Osteocyte (in vitro differentiated cells): ENCODE data around the gene TSPEAR. TPM values are rescaled to one million over a fixed set of nuclear protein-coding genes. Genes with fewer than 3 reads are reported as not detected.

ENCODE experiments used
- DNase-seq: peaks from one replicate; pipeline ENCODE4 v3.0.0; 2021; ENCODE audit warnings: mixed read lengths; ENCODE audit not compliant: unreplicated experiment; ENCODE audit errors: extremely low spot score
- H3K27ac Mint-ChIP-seq: one replicate; pipeline ENCODE4 v1.8.0; 2021; ENCODE audit warnings: mild to moderate bottlenecking, mixed read lengths; ENCODE audit not compliant: unreplicated experiment
- H3K27me3 Mint-ChIP-seq: one replicate; pipeline ENCODE4 v1.8.0; 2021; ENCODE audit warnings: mixed read lengths; ENCODE audit not compliant: unreplicated experiment
- H3K36me3 Mint-ChIP-seq: one replicate; pipeline ENCODE4 v1.8.0; 2021; ENCODE audit warnings: mixed read lengths; ENCODE audit not compliant: unreplicated experiment
- H3K4me1 Mint-ChIP-seq: one replicate; pipeline ENCODE4 v1.8.0; 2021; ENCODE audit warnings: mixed read lengths; ENCODE audit not compliant: unreplicated experiment
- H3K4me3 Mint-ChIP-seq: one replicate; pipeline ENCODE4 v1.8.0; 2021; ENCODE audit warnings: mild to moderate bottlenecking, moderate library complexity, mixed read lengths; ENCODE audit not compliant: unreplicated experiment
- H3K9me3 Mint-ChIP-seq: one replicate; pipeline ENCODE4 v1.8.0; 2021; ENCODE audit warnings: mixed read lengths; ENCODE audit not compliant: unreplicated experiment
- CTCF ChIP-seq: fragments of 200-600 bp; sonication (generic); IDR thresholded peaks from 2 replicates; pipeline ENCODE4 v1.5.0; 2021; ENCODE audit warnings: antibody characterized with exemption, mild to moderate bottlenecking, moderate library complexity
- total RNA-seq: library from RNA; stranded (reverse); gene quantifications from 2 replicates; pipeline ENCODE4 v1.2.1, GENCODE V29; 2021

The TSPEAR gene
- total RNA-seq, 1 donor from 2014 or later = not detected

GRCh38 chr21:44494418-44494817 is 217.0 kb downstream of the TSPEAR start:
- Mint-ChIP-seq H3K36me3 (peaks cover 3% of the 10 kb centered on the region), H3K9me3 (peaks cover 14% of the 10 kb centered on the region), H3K27me3 (peaks cover 15% of the 10 kb centered on the region), H3K27ac (no peak overlapping the region), H3K4me1 (no peaks in the 10 kb centered on the region), H3K4me3 (no peak overlapping the region)
- no peak for DNase-seq
- TF ChIP-seq CTCF = no peak

DNA sequence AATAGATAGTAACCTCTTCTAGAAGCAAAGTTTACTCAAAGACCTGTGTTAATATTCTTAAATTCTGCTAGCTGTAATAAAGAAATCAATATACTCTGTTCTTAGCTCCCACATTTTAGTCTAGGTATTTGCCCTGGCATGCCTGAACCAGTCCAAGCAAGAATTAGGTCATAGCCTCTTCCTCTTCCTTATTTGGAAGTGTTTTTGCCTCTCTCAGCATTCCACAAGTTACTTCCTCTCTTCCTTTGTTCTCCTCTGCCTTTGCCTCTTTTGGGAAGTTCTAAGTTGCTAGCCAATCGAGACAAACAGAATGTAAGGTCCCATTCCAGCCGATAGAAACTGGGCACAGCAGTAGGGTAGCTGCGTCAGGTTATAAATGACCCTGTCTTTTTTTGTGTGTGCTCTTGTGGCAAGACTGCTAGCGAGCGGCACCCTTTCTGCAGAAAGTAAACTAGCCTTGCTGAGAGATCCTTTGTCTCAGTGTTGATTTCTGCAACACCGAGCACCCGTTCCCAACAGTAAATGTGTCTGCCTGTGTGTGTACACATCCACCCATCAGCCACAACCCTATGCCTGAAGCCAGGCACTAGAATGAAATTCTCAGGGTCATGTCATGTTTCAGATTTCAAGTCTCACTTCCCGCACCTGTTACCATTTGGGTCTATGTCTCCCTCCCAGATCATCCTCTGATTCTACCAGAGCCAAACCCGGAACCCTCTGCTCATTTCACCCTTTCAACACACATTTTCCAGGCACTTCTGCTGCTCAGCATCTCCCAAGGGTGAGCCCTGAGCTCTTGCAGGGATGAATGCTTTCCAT is 218.6 kb downstream of the TSPEAR start:
- no peak for DNase-seq
- Mint-ChIP-seq H3K27ac (no peak overlapping the region), H3K9me3 (peaks cover 14% of the 10 kb centered on the region), H3K4me1 (no peaks in the 10 kb centered on the region), H3K27me3 (peaks cover 19% of the 10 kb centered on the region), H3K36me3 (peaks cover 3% of the 10 kb centered on the region), H3K4me3 (no peak overlapping the region)
- TF ChIP-seq CTCF = no peak

GRCh38 chr21:44490816-44491215 is 220.6 kb downstream of the TSPEAR start:
- H3K27ac Mint-ChIP-seq = no peak overlapping the region
- TF ChIP-seq CTCF = no peak
- no peaks in the 10 kb centered on the region for H3K4me1 Mint-ChIP-seq
- DNase-seq = no peak
- peaks cover 3% of the 10 kb centered on the region for H3K36me3 Mint-ChIP-seq
- H3K4me3 Mint-ChIP-seq = no peak overlapping the region
- H3K9me3 Mint-ChIP-seq = peaks cover 14% of the 10 kb centered on the region
- peaks cover 9% of the 10 kb centered on the region for H3K27me3 Mint-ChIP-seq

GRCh38 chr21:44490405-44490804 is 221.0 kb downstream of the TSPEAR start:
- Mint-ChIP-seq H3K9me3 (peaks cover 14% of the 10 kb centered on the region), H3K4me1 (no peaks in the 10 kb centered on the region), H3K27me3 (peaks cover 7% of the 10 kb centered on the region), H3K36me3 (peaks cover 3% of the 10 kb centered on the region), H3K4me3 (no peak overlapping the region), H3K27ac (no peak overlapping the region)
- DNase-seq = no peak
- no peak for TF ChIP-seq CTCF

- TF ChIP-seq CTCF = no peak
- H3K4me3 Mint-ChIP-seq = no peak overlapping the region
- DNase-seq = no peak
- H3K4me1 Mint-ChIP-seq = no peaks in the 10 kb centered on the region
- peaks cover 14% of the 10 kb centered on the region for H3K9me3 Mint-ChIP-seq
- H3K27ac Mint-ChIP-seq = no peak overlapping the region
- H3K27me3 Mint-ChIP-seq = peaks cover 7% of the 10 kb centered on the region
- peaks cover 3% of the 10 kb centered on the region for H3K36me3 Mint-ChIP-seq
These were observed 221.4 kb downstream of the TSPEAR start for GRCh38 chr21:44489962-44490361.
